Kidney glomerular epithelial cell (primary cell): ENCODE measurements around the gene TMED4.
"Not testable (repeated sequence)": the region's sequence is repeated elsewhere in the genome, so short reads cannot be mapped to it uniquely, and the experiment has no call there.

ENCODE experiments used
- DNase-seq: peaks from one replicate; lab custom pipeline; 2025; lab: John Stamatoyannopoulos, UW

TMED4 gene

DNA sequence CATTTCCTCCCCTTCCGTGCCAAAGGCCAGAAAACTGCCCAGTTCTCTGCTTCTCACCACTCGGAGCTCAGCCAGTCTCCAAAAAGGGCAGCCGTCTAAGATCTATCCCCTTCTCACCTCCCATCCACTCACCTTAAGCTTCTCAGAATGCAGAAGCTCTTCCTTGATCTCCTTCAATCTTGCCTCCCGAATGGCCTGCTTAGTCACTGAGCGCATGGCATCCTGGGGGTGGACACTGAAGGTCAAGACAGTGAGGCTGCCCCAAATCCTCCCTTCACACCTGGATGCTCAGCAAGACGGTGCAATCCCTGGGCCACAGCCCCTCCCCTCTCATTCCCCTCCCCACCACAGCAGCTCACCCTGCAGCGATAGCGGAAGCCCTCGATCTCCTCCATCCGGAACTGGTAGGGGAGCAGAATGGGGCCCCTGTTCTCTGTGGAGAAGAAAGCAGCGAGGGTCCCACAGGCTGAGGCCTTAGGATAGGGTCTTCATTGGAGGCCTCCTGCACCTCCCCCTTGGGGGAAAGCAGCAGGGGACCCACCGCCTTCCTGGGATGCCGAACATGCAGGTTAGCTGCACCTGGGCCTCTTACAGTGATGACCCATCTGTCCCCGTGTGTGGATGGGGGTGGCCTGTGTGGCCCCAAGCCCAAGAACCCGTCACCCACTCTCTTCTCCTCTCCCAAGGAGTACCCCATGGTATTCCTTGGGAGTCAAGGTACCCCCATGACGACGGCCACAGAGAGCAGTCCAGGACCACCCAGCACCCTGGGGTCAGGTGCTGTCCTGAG, 13.1 kb downstream of the TMED4 start:
- DNase-seq = no peak

DNA sequence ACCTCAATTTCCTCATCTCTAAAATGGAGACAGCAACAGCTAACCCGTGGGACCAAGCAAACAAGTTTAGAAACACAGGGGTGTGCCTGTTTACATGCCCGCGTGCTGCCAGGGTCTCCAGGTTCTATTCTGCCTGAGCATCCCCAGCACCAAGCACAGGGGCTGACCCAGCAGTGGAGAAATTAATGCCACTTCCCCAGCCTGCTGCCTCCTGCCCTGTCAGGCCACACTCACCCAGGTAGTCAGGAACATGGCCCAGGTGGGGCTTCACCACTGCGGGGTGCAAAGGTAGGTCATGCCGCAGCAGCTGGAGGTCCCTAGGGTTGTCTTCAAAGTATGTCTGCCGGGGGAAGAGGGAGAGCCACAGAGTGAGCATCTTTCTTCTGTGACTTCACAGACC, 14.1 kb downstream of the TMED4 start:
- DNase-seq = no peak

DNA sequence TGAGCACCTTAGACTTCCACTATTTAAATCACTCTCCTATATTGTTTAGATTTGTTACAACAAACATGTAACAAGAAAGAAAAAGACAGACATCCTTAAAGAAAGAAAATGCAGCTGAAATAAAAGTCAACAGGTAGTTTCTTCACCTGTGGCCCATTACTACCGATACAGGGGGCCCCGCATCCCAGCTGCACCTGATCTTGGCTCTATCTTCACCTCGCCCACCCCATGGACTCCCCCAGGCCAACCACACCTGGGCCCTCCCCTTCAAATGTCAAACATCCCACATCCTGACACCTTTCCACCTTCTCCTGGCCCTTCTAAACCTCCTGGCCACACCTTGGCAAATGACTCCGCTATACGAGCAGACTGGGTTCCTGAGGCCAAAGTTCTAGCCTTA, 15.4 kb downstream of the TMED4 start:
- no peak for DNase-seq

DNA sequence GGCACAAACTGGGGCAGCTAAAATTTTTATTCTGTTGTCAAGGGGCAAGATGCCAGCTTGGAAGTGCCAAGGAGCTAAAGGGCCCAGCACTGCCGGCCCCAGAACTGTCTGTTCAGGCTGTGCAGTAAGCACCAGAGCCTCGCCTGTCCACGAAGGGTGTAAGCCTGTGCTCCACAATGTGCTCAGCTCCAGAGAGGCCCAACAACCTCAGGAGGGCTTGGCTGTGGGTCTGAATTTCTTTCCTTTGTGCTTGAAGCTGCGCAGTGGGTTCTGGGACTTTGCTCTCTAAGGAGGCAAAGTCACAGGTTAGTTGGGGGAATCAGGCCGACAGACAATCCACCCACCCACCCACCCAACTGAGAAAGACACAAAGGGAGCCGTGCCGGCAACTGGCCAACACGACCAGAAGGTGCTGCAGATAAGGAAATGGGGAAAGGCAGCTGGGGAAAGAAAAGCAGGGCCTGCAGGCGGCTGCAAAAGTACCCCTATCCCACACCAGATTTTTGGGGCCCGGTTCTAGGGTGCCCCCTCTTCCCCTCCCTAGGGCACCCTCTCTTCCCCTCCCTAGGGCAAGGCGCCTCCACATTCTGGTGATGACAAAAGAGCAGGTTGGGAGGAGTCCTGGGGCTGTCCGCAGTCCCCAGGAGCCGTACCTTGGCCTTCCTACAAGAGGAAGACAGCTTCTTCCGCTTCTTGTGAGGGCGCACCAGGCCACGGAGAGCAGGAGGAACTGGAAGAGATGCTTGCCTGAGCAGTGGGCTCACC, 16.1 kb downstream of the TMED4 start:
- no peak for DNase-seq

DNA sequence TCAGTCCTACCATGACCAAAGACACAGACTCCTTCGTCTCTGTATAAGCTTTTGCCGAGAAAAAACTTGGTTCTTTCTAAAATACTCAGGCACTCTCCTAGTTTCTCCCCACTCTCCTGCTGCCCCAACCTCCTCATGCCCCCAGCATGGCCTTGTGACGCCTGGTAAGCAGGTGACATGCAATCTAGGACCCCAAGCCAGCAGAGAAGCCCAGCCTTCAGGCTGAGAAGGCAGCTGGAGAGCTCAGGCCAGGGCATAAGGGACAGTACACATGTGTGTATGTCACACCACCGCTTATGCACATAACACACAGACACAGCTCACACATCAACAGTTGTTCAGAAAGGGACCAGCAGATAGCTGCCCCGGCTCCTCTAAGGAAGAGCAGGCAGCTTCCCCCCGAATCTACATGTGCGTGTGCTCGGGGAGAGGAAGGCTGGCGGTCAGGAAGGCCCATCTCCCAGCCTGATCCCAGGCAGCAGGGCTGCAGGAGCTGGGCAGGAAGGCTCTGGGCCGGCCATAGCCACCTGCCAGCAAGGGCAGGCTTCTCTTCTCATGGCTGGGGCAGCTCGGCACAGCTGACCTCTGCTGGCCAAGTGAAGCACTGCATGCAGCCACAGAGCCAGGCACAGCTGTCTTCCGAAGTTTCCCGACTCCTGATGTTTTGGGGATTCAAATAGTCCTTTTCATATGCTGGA, 16.8 kb downstream of the TMED4 start:
- DNase-seq = peak; percentile 31

DNA sequence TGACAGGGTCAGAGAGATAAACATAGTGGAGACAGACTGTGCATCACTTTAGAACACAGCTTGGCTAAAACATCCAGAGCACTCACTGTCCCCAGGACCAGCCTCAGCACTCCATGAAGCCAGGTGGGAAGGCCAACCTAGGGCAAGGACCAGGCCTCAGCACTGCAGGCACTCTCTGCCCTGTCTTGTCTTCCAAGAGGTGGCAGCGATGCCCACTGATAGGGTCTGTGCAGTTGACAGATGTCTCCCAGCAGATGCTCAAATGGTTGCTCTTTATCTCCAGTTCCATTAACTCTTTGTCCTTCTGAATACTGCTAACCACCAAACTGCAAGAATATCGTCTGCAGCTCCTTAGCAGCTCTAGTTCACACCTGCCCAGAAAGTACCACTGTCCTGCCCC, 17.4 kb downstream of the TMED4 start:
- DNase-seq = no peak

DNA sequence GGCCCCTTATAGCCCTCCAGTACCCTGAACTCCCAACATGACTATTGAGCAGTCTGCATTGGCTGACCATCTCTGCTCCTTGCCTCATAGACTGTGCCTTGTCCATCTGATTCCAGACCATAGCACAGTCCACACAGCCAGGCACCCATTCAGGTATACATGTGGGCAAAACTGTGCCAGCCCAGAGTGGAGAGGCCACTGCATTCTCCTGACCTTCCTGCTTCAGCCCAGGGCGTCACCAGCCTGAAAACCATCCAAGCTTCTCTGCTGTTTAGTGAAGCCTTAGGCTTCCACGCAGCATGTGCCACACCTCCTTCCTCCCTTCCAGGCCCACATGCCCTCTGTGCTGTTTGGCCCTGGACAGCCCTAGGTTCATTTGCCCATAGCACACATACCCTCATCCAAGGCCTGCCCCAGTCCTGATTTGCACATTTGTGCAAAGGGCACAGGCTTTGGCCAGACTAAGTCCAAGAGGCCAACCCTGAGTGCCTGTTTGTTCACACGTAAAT, 18.8 kb downstream of the TMED4 start:
- DNase-seq = no peak

DNA sequence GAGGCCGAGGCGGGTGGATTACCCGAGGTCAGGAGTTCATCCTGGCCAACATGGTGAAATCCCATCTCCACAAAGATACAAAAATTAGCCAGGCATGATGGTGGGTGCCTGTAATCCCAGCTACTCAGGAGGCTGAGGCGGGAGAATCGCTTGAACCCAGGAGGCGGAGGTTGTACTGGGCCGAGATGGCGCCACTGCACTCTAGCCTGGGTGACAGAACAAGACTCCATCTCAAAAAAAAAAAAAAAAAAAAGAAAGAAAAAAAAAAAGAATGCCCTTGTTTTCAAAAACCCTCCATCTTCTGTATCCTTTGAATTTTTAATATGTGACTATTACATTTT, 19.4 kb downstream of the TMED4 start:
- not testable (repeated sequence) for DNase-seq

DNA sequence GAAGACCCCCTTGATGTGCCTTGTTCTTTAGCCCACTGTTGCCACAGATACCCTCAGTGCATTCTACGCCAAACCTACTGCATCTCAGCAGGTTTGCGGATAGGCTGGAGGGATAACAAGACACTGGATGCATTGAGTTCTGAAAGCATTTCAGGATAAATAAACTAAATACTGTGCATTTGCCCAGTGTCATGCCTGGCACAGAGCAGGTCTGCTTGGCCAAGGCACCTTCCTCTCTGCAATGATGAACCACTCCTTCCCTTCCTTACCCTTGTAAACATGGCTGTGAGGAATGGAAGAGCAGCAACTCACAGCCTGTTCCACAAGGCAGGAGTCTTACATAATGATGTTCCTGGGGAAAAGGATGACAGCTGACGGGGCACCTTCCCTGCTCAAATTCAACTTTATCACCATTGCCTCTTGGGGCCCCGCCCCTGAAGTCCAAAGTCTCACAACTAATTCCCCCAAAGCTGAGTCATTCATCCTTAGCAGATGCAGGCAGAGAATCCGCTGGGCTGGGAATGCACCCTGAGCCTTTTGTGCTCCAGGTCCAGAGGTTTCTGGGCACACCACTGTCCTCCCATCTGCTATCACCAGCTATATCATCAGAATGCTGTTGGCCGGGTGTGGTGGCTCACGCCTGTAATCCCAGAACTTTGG, 19.9 kb downstream of the TMED4 start:
- DNase-seq = no peak

DNA sequence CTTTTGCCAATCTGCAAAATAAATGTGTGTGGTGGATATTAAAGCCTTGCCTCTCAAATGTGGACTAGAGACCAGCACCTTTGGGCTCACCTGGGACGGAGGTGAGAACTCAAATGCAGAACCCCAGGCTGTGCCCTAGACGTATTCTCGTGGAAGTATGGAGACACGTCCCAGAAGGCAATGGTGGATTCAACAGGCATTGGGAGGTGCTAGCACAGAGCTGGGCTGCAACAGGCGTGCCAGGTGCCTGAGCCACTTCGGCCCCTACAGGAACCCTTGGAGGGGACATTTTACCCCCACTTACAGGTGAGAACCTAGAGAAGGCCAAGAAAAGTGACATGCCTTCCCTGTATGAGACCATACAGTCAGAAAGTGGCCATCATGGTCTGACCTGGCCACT, 20.6 kb downstream of the TMED4 start:
- DNase-seq = no peak

DNA sequence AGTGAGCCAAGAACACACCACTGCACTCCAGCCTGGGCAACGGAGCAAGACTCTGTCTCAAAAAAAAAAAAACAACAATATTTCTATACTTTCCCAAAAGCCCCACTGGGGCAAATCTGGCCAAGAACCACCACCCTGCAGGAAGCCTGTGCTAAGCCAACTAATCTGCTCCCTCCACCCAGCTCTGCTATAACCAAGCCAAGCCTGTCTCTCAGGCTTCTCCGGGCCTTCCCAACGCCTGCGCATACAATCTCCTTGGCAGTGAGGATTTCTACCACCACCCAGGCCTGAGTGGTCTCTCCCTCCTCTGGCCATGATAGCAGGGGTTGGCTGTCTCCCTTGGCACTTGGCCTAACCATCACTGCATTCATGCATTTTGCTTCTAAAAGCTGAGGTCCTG, 22.5 kb downstream of the TMED4 start:
- no peak for DNase-seq

DNA sequence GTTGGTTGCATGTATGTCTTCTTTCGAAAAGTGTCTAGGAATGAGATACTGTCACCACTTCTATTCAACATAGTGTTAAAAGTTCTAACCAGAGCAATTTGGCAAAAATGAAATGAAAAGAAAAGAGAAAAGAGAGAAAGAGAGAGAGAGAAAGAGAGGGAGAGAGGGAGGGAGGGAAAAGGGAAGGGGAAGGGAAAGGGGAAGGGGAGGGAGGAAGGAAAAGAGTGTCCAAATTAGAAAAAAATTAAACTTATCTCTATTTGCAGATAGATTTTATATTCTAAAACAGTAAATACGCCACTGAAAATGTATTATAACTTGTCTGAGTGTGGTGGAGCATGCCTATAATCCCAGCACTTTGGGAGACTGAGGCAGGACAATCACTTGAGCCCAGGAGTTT, 24.5 kb downstream of the TMED4 start:
- no peak for DNase-seq

DNA sequence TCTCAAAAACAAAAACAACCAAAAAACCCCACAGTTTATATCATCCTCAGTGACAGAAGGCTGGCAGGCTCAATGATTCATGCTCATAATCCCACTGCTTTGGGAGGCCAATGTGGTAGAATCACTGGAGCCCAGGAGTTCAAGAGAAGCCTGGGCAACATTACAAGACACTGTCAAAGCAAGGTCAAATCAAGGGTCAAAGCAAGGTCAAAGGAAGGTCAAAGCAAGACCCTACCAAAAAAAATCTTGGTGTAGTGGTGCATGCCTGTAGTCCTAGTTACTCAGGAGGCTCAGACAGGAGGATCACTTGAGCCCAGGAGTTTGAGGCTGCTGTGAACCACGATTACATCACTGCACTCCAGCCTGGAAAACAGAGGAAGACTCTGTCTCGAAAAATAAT, 26.7 kb downstream of the TMED4 start:
- no peak for DNase-seq

DNA sequence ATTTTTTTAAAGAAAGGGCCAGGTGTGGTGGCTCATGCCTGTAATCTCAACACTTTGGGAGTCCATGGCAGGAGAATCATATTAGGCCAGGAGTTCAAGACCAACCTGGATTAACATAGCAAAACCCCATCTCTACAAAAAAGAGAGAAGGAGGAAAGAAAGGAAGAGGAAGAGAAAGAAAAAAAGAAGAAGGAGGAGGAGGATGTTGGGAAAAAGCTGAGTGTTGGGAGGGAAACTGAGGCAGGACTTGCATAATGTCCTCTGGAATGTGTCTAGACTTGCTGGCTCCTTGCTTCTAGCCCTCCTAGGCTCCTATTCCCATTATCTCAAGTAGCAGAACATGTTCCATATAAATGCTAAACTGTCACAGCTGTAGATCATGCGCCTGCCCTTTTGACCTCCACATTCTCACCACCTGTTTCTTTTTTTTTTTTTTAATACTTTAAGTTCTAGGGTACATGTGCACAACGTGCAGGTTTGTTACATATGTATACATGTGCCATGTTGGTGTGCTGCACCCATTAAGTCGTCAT, 29.5 kb downstream of the TMED4 start:
- DNase-seq = not testable (repeated sequence)

DNA sequence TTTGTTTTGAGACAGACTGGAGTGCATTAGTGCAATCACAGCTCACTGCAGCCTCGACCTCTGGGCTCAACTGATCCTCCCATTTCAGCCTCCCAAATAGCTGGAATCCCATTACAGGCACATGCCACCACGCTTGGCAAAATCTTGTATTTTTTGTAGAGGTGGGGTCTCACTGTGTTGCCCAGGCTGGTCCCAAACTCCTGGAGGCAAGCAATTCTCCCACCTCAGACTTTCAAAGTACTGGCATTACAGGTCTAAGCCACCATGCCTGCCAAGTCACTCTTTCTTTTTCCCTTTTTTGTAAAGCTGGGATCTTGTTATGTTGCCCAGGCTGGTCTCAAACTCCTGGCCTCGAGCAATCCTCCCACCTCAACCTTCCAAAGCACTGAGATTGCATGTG, 32.6 kb downstream of the TMED4 start:
- no peak for DNase-seq

DNA sequence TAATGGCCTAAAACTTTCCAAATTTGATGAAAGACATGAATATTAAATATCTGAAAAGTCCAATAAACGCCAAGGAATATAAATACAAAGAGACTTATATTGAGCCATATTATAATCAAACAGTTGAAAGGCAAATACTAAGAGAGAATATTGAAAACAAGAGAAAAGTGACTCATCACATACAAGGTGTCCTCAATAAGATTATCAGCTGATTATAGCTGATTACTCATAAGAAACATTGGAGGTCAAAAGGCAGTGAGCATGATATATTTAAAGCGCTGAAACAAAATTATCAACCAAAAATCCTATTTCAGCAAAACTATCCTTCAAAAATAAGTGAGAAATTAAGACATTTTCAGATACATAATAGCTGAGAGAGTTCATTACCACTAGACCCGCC, 33.1 kb downstream of the TMED4 start:
- DNase-seq = no peak

DNA sequence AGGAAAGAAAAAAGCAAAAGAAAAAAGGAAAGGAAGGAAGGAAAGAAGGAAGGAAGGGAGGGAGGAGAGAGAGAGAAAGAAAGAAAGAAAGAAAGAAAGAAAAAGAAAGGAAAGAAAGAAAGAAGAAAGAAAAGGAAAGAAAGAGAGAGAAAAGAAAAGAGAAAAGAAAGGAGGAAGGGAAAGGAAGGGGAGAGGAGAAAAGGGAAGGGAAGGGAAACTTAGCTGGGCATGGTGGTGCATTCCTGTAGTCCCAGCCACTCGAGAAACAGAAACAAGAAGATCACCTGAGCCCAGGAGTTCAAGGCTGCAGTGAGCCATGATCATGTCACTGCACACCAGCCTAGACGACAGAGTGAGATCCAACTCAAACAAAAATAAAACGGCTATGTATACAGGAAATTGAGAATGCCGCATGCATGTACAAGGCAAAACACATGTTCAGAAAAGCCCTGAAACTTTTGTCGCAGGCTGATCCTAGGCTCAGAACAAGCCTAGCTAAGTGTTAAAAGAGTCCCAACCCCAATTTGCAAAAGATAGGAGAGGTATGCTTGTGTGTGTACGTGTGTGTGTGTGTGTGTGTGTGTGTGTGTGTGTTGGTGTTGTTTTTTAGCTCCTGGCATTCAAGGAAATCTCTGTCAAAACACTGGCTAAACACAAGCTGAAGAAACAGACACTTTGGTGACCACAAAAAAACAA, 34.3 kb downstream of the TMED4 start:
- DNase-seq = no peak

DNA sequence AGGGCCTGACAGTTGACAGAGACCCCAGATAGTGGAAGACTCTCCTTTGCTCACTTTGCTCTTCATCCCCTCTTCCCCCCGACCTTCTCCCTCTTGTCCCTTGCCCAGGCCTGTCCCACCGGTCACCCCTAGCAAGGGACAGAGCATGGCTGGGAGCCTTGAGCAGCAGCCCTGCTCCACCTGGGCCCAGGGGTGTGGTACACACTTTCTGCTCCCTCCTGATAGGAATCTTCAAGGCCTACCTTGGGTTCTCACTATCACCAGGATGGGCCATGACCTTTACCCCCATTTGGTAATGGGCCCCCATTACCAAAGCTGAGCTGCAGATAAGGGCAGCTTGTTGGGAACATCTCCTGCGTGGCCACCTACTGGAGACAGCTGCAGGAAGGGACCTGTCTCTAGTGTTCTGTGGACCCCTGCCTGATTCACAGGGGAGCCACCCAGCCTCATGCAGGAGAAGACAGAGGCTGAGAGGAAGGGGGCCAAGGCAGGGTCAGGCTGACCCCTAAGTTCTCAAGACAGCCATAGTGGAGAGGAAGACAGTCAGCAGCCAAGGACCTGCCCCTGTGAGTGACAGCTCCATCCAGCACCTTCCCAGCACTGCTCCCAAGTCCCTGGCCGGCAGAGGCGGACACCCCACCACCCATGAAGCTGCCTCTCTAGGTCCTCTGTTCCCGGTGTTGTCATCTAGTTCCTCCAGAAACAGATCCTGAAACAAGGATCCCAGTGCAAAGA, 40.0 kb downstream of the TMED4 start:
- no peak for DNase-seq

DNA sequence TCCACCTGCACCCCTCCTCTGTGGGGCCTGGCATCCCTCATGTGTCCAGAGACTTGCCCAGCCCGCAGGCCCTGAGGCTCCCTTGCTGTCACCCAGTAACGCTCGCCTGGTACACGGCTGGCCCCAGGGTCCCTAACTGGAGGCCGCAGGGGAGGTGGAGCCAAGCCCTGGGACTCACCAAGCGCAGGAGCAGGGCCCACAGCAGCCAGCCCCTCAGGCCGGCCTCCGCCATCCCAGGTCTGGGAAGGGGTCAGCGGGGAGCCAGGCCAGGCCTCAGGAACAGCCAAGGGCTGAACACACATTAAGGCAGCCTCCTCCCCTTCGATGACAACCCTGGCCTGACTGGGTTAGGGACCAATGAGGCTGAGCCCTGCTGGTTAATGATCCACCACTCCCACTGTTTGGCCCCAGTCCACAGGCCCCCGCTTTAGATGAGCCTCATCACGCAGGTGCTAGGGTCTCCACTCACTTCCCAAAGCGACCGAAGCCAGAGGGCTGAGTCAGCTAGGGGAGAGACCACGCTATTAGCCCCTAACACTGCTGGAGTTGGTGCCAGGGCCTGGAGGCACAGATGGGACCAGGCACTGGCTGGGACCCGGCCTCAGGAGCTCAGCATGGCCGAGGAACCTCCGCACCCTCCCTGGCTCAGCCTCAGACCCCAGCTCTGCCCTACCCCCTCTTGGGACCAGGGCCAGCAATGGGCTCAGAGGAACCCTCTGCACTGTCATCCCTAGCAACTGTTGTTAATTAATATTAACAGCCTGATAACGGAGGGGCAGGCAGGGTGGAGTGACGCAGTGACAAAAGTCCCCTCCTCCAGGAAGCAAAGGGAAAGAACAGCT, 40.8 kb downstream of the TMED4 start, which contains the start of gene NPC1L1:
TSS of gene NPC1L1 (minus strand) at position 303 of the 842 bp plus-strand sequence. CDS start at position 232, 71 bp downstream.
- DNase-seq = no peak

DNA sequence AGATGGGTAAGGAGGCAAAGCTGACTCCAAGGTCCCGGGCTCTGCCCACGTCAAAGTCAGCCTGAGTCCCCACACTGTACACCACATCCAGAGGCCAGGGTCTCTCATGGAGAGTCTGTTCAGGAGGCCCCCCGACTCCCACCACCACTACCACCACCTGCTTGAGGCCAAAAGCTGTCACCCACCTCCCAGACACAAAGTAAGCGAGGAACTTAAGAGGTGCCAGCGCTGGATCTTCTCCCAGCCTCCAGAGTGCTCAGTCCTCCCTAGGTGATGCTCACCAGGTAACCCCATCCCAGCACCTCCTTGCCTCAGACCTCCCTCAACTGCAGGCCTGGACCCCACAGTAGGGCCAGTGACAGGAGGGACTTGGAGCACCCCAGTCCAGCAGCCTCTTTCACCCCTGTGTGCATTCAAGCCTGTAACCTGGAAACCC, 41.4 kb downstream of the TMED4 start:
- DNase-seq = no peak
